Measurements from ENCODE around the gene TMEM50B.
"Not testable (repeated sequence)": the region's sequence is repeated elsewhere in the genome, so short reads cannot be mapped to it uniquely, and the experiment has no call there.

Gene TMEM50B

GRCh38 chr21:33428669-33429068 lies 51.1 kb downstream of the TMEM50B start:
- DNase-seq (ENCODE audit: low read depth), result no peak

- DNase-seq (ENCODE audit: low read depth), result no peak
Observed at GRCh38 chr21:33427051-33427450, 52.7 kb downstream of the TMEM50B start.

- DNase-seq (ENCODE audit: low read depth), result no peak
Observed at GRCh38 chr21:33425825-33426224, 53.9 kb downstream of the TMEM50B start.

GRCh38 chr21:33424214-33424613 lies 55.6 kb downstream of the TMEM50B start:
- no peak for DNase-seq (ENCODE audit: low read depth)

- no peak for DNase-seq (ENCODE audit: low read depth)
Observed at GRCh38 chr21:33421713-33422393, 57.9 kb downstream of the TMEM50B start.

GRCh38 chr21:33419538-33420123 lies 60.1 kb downstream of the TMEM50B start:
- peak; percentile 79 for DNase-seq (ENCODE audit: low read depth)

- no peak for DNase-seq (ENCODE audit: low read depth)
Observed at GRCh38 chr21:33418691-33419090, 61.1 kb downstream of the TMEM50B start.

GRCh38 chr21:33414926-33415325 lies 64.8 kb downstream of the TMEM50B start:
- DNase-seq (ENCODE audit: low read depth), result no peak

- DNase-seq (ENCODE audit: low read depth), result no peak
Observed at GRCh38 chr21:33414068-33414467, 65.7 kb downstream of the TMEM50B start.

- DNase-seq (ENCODE audit: low read depth), result no peak
Observed at GRCh38 chr21:33412832-33413519, 66.8 kb downstream of the TMEM50B start.

- not testable (repeated sequence) for DNase-seq (ENCODE audit: low read depth)
Observed at GRCh38 chr21:33412439-33412831, 67.3 kb downstream of the TMEM50B start.

GRCh38 chr21:33411949-33412430 lies 67.8 kb downstream of the TMEM50B start:
- no peak for DNase-seq (ENCODE audit: low read depth)

- DNase-seq (ENCODE audit: low read depth), result no peak
Observed at GRCh38 chr21:33406493-33406892, 73.3 kb downstream of the TMEM50B start.

- peak; percentile 58 for DNase-seq (ENCODE audit: low read depth)
Observed at GRCh38 chr21:33403786-33404585, 75.8 kb downstream of the TMEM50B start.

GRCh38 chr21:33403128-33403785 lies 76.5 kb downstream of the TMEM50B start, which contains the start of gene IFNGR2:
TSS of gene IFNGR2 (plus strand) at chr21:33403413. CDS start at chr21:33403544, 131 bp downstream.
- DNase-seq (ENCODE audit: low read depth), result peak; percentile 40

- peak; percentile 84 for DNase-seq (ENCODE audit: low read depth)
Observed at GRCh38 chr21:33402001-33402979, 77.5 kb downstream of the TMEM50B start.

GRCh38 chr21:33401630-33401992 lies 78.2 kb downstream of the TMEM50B start:
- DNase-seq (ENCODE audit: low read depth), result no peak

Data from iris pigment epithelial cell (primary cell).